WTC11 (cell line): ENCODE results near the gene INCA1. TPM values are rescaled to one million over a fixed set of nuclear protein-coding genes. Genes with fewer than 3 reads are reported as not detected.

ENCODE experiments used
- ATAC-seq: fragments of 200-7000 bp; cut with Tn5 transposase; 2 replicates; pipeline ENCODE4 v1.10.0; 2021; ENCODE audit warnings: mild to moderate bottlenecking, moderate library complexity
- CTCF ChIA-PET: fragments of 300-600 bp; sonication (Branson Sonifier 250); formaldehyde crosslinking; loops from one replicate; lab custom pipeline; 2021; ENCODE audit warnings: antibody characterized with exemption; lab: Charles Lee
- POLR2A ChIA-PET: fragments of 350-600 bp; sonication (Branson Sonifier 250); formaldehyde crosslinking; loops from one replicate; lab custom pipeline; 2021; ENCODE audit warnings: antibody characterized with exemption; lab: Charles Lee
- DNase-seq: peaks from one replicate; pipeline ENCODE4 v3.0.0; 2021; ENCODE audit warnings: low spot score
- H3K27ac Mint-ChIP-seq: 2 replicates; pipeline ENCODE4 v1.8.0; 2021; ENCODE audit warnings: mixed read lengths
- H3K27me3 Mint-ChIP-seq: 2 replicates; pipeline ENCODE4 v1.8.0; 2021; ENCODE audit warnings: low read depth, mild to moderate bottlenecking, moderate library complexity, mixed read lengths
- H3K36me3 Mint-ChIP-seq: 2 replicates; pipeline ENCODE4 v1.8.0; 2021; ENCODE audit warnings: mixed read lengths
- H3K4me1 Mint-ChIP-seq: 2 replicates; pipeline ENCODE4 v1.8.0; 2022; ENCODE audit warnings: mixed read lengths
- H3K4me3 Mint-ChIP-seq: 2 replicates; pipeline ENCODE4 v1.8.0; 2021; ENCODE audit warnings: mild to moderate bottlenecking, moderate library complexity, mixed read lengths
- H3K9me3 Mint-ChIP-seq: 2 replicates; pipeline ENCODE4 v1.8.0; 2021; ENCODE audit warnings: mixed read lengths
- EMX1 ChIP-seq: fragments of 250-450 bp; sonication (Bioruptor Pico); IDR thresholded peaks from 2 replicates; pipeline ENCODE4 v1.8.0; 2021; ENCODE audit warnings: mild to moderate bottlenecking
- MXD4 ChIP-seq: fragments of 250-450 bp; sonication (Bioruptor Pico); IDR thresholded peaks from 2 replicates; pipeline ENCODE4 v1.8.0; 2021; ENCODE audit warnings: mild to moderate bottlenecking, moderate library complexity, borderline replicate concordance
- NFATC4 ChIP-seq: fragments of 250-450 bp; sonication (Bioruptor Pico); IDR thresholded peaks from 2 replicates; pipeline ENCODE4 v1.9.0; 2021; ENCODE audit warnings: mild to moderate bottlenecking
- NR3C1 ChIP-seq: sonication (generic); formaldehyde crosslinking; conservative IDR thresholded peaks from 2 replicates; pipeline ENCODE4 v1.8.1; 2023; ENCODE audit warnings: low read depth, mild to moderate bottlenecking, missing genetic modification reagents
- PRRX2 ChIP-seq: fragments of 250-450 bp; sonication (Bioruptor Pico); IDR thresholded peaks from 2 replicates; pipeline ENCODE4 v1.8.0; 2021; ENCODE audit warnings: mild to moderate bottlenecking
- RORB ChIP-seq: fragments of 250-450 bp; sonication (Bioruptor Pico); IDR thresholded peaks from 2 replicates; pipeline ENCODE4 v1.9.0; 2021; ENCODE audit warnings: mild to moderate bottlenecking
- STAT6 ChIP-seq: sonication (generic); formaldehyde crosslinking; conservative IDR thresholded peaks from 2 replicates; pipeline ENCODE4 v1.8.1; 2023; ENCODE audit warnings: mild to moderate bottlenecking, low read depth, missing genetic modification reagents, moderate library complexity
- ZBTB21 ChIP-seq: sonication (generic); formaldehyde crosslinking; IDR thresholded peaks from 2 replicates; pipeline ENCODE4 v1.8.1; 2023; ENCODE audit warnings: mild to moderate bottlenecking, missing genetic modification reagents, borderline replicate concordance
- ZNF263 ChIP-seq: sonication (generic); formaldehyde crosslinking; IDR thresholded peaks from 2 replicates; pipeline ENCODE4 v1.8.1; 2022; ENCODE audit warnings: low read depth, mild to moderate bottlenecking, moderate library complexity, missing genetic modification reagents
- ZNF416 ChIP-seq: fragments of 250-450 bp; sonication (Bioruptor Pico); IDR thresholded peaks from 2 replicates; pipeline ENCODE4 v1.9.0; 2021; ENCODE audit warnings: mild to moderate bottlenecking, inconsistent platforms
- ZNF671 ChIP-seq: fragments of 250-450 bp; sonication (Bioruptor Pico); IDR thresholded peaks from 2 replicates; pipeline ENCODE4 v1.8.0; 2021; ENCODE audit warnings: mild to moderate bottlenecking
- total RNA-seq: library from RNA; stranded (reverse); gene quantifications from 3 replicates; pipeline ENCODE4 v1.2.3, GENCODE V29; 2021
- TF ChIP-seq, protein P1 (sequence below): sonication (generic); formaldehyde crosslinking; IDR thresholded peaks from 2 replicates; pipeline ENCODE4 v1.8.0; 2022; ENCODE audit warnings: mild to moderate bottlenecking, missing genetic modification reagents
- TF ChIP-seq, protein P2 (sequence below): fragments of 250-450 bp; sonication (Bioruptor Pico); IDR thresholded peaks from 2 replicates; pipeline ENCODE4 v2.1.2; 2022; ENCODE audit warnings: mild to moderate bottlenecking, moderate library complexity
- TF ChIP-seq, protein P3 (sequence below): sonication (generic); formaldehyde crosslinking; IDR thresholded peaks from 2 replicates; pipeline ENCODE4 v1.8.1; 2023; ENCODE audit warnings: mild to moderate bottlenecking, missing genetic modification reagents, moderate library complexity
- TF ChIP-seq, protein P4 (sequence below): fragments of 250-450 bp; sonication (Bioruptor Pico); IDR thresholded peaks from 2 replicates; pipeline ENCODE4 v1.9.0; 2021; ENCODE audit warnings: mild to moderate bottlenecking
- TF ChIP-seq, protein P5 (sequence below): fragments of 250-450 bp; sonication (Bioruptor Pico); IDR thresholded peaks from 2 replicates; pipeline ENCODE4 v1.9.0; 2021; ENCODE audit warnings: moderate library complexity, mild to moderate bottlenecking, inconsistent platforms, borderline replicate concordance

INCA1 gene
- total RNA-seq, 1 experiment from 2014 or later, result 0.61 TPM

- TF ChIP-seq STAT6 (CRISPR knock-in tag), result no peak
- no peak for TF ChIP-seq ZNF263 (CRISPR knock-in tag)
- TF ChIP-seq ZBTB21 (CRISPR knock-in tag), result 0 out of 2 replicates have a peak, but pooled peaks have one; percentile 15
- TF ChIP-seq, protein P1, sequence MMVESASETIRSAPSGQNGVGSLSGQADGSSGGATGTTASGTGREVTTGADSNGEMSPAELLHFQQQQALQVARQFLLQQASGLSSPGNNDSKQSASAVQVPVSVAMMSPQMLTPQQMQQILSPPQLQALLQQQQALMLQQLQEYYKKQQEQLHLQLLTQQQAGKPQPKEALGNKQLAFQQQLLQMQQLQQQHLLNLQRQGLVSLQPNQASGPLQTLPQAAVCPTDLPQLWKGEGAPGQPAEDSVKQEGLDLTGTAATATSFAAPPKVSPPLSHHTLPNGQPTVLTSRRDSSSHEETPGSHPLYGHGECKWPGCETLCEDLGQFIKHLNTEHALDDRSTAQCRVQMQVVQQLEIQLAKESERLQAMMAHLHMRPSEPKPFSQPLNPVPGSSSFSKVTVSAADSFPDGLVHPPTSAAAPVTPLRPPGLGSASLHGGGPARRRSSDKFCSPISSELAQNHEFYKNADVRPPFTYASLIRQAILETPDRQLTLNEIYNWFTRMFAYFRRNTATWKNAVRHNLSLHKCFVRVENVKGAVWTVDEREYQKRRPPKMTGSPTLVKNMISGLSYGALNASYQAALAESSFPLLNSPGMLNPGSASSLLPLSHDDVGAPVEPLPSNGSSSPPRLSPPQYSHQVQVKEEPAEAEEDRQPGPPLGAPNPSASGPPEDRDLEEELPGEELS (CRISPR knock-in tag), result no peak
- TF ChIP-seq MXD4, result no peak
- TF ChIP-seq, all 79 proteins: peak for 5
Measured at GRCh38 chr17:4945176-4945943, 52.0 kb downstream of the INCA1 start (continued).

GRCh38 chr17:4944554-4945175, 52.7 kb downstream of the INCA1 start:
- Mint-ChIP-seq H3K27ac (peak overlapping the region; percentile 90), H3K4me3 (no peak overlapping the region)
- CTCF ChIA-PET, result interaction anchor here (1.5 kb wide), 1 partner anchor 36 kb away, joined by 4 read pairs; no protein-coding TSS in a partner anchor
- POLR2A ChIA-PET, result interaction anchor here (0.6 to 1.5 kb wide), 3 partner anchors 14 to 25 kb away, joined by 4 read pairs; partner anchors contain the start of gene SPAG7
- DNase-seq (no peak), ATAC-seq (no peak)
- TF ChIP-seq ZBTB21 (CRISPR knock-in tag), result peak; percentile 53; the same call in 1 of the 2 replicates
- TF ChIP-seq EMX1 (CRISPR knock-in tag), result peak; percentile 78; the same call in 1 of the 2 replicates
- TF ChIP-seq, protein P2, sequence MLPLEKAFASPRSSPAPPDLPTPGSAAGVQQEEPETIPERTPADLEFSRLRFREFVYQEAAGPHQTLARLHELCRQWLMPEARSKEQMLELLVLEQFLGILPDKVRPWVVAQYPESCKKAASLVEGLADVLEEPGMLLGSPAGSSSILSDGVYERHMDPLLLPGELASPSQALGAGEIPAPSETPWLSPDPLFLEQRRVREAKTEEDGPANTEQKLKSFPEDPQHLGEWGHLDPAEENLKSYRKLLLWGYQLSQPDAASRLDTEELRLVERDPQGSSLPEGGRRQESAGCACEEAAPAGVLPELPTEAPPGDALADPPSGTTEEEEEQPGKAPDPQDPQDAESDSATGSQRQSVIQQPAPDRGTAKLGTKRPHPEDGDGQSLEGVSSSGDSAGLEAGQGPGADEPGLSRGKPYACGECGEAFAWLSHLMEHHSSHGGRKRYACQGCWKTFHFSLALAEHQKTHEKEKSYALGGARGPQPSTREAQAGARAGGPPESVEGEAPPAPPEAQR, result no peak
- TF ChIP-seq ZNF671 (CRISPR knock-in tag), result peak; percentile 15; the same call in 1 of the 2 replicates
- TF ChIP-seq, protein P3, sequence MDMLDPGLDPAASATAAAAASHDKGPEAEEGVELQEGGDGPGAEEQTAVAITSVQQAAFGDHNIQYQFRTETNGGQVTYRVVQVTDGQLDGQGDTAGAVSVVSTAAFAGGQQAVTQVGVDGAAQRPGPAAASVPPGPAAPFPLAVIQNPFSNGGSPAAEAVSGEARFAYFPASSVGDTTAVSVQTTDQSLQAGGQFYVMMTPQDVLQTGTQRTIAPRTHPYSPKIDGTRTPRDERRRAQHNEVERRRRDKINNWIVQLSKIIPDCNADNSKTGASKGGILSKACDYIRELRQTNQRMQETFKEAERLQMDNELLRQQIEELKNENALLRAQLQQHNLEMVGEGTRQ (CRISPR knock-in tag), result no peak
- no peak for TF ChIP-seq NR3C1
- peak; percentile 47 for TF ChIP-seq PRRX2 (CRISPR knock-in tag)
- TF ChIP-seq, all 79 proteins: peak for 4
- no peaks in the 10 kb centered on the region for H3K9me3 Mint-ChIP-seq
- peaks cover 34% of the 10 kb centered on the region for H3K4me1 Mint-ChIP-seq
- no peaks in the 10 kb centered on the region for H3K27me3 Mint-ChIP-seq
- peaks cover 43% of the 10 kb centered on the region for H3K36me3 Mint-ChIP-seq

GRCh38 chr17:4944163-4944553, 53.2 kb downstream of the INCA1 start:
- H3K4me3 Mint-ChIP-seq, result no peak overlapping the region
- POLR2A ChIA-PET, result interaction anchor here (1.2 to 1.5 kb wide), 2 partner anchors 15 to 25 kb away, joined by 4 read pairs; no protein-coding TSS in a partner anchor
- no peaks in the 10 kb centered on the region for H3K9me3 Mint-ChIP-seq
- H3K27me3 Mint-ChIP-seq, result no peaks in the 10 kb centered on the region
- H3K27ac Mint-ChIP-seq, result peak overlapping the region; percentile 83
- peaks cover 35% of the 10 kb centered on the region for H3K4me1 Mint-ChIP-seq
- ATAC-seq, result no peak
- CTCF ChIA-PET, result no interaction called here
- no peak for DNase-seq
- H3K36me3 Mint-ChIP-seq, result peaks cover 45% of the 10 kb centered on the region
- TF ChIP-seq, protein P4, sequence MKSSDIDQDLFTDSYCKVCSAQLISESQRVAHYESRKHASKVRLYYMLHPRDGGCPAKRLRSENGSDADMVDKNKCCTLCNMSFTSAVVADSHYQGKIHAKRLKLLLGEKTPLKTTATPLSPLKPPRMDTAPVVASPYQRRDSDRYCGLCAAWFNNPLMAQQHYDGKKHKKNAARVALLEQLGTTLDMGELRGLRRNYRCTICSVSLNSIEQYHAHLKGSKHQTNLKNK (CRISPR knock-in tag), result peak; percentile 81
- TF ChIP-seq NFATC4 (CRISPR knock-in tag), result peak; percentile 2; the same call in 1 of the 2 replicates
- TF ChIP-seq ZNF416, result 0 out of 2 replicates have a peak, but pooled peaks have one; percentile 6
- TF ChIP-seq RORB (CRISPR knock-in tag), result no peak
- TF ChIP-seq STAT6 (CRISPR knock-in tag), result no peak
- TF ChIP-seq, protein P5, sequence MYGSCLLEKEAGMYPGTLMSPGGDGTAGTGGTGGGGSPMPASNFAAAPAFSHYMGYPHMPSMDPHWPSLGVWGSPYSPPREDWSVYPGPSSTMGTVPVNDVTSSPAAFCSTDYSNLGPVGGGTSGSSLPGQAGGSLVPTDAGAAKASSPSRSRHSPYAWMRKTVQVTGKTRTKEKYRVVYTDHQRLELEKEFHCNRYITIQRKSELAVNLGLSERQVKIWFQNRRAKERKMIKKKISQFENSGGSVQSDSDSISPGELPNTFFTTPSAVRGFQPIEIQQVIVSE (CRISPR knock-in tag), result no peak
